Right lung (tissue), 10 donors: ENCODE results near the gene CMTM2. TPM values are rescaled to one million over a fixed set of nuclear protein-coding genes. Genes with fewer than 3 reads are reported as not detected.

Experiments used
- DNase-seq, 2 donors: peaks; one replicate each; pipeline ENCODE4 v3.0.0-alpha.2; 2013
- long read RNA-seq, 8 donors: transcript quantifications; one replicate each; lab custom pipeline, GENCODE V29; 2026
- polyA plus RNA-seq, 5 donors: library from polyadenylated mRNA; unstranded; fragments of 120-200 nt; gene quantifications; one replicate each; pipeline versions ENCODE4 v1.2.1 to v1.2.3, GENCODE V29; 2013; ENCODE audit warnings: inconsistent platforms in 1 of 5, low replicate concordance in 1 of 5; ENCODE audit not compliant: insufficient read length in 5 of 5, insufficient read depth in 1 of 5

Gene CMTM2, protein sequence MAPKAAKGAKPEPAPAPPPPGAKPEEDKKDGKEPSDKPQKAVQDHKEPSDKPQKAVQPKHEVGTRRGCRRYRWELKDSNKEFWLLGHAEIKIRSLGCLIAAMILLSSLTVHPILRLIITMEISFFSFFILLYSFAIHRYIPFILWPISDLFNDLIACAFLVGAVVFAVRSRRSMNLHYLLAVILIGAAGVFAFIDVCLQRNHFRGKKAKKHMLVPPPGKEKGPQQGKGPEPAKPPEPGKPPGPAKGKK
- polyA plus RNA-seq: 1 to 10 TPM in 2 of 5 donors, under 1 TPM in 3; 0.60 to 1.1 (median 0.95) TPM
- long read RNA-seq, donor 1: 0 reads
- long read RNA-seq, donor 2: 0 reads
- long read RNA-seq, donor 3: 0 reads
- long read RNA-seq, donor 4: 0 reads
- long read RNA-seq, donor 5: 0 reads
- long read RNA-seq, donor 6: 0 reads
- long read RNA-seq, donor 7: 0 reads
- long read RNA-seq, donor 8: 0 reads

GRCh38 chr16:66578651-66579531 lies at the start of gene CMTM2:
Gene CMTM2 (plus strand): TSS chr16:66579463. CDS start chr16:66579608, 145 bp downstream.
- peak in 1 of 2 donors; percentile 16 for DNase-seq

DNA sequence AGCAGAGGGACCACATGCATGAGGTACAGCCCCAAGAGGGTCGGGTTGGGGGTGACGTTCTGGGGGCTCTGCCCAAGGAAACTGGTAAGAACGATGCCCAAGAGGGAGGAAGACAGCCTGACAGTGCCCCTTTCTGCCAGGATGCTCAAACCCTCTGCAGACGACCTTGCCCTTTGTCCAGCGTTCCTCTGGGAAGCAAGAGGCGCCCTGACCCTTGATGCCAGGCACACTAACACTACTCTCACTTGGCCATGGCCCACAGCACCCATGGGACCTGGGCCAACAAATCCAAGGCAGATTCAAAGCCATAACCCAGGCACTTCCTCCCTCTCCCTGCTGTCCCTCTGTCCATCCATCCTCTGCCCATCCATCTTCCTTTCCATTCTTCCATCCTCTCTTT lies 49.8 kb upstream of the CMTM2 start:
- no peak for DNase-seq

DNA sequence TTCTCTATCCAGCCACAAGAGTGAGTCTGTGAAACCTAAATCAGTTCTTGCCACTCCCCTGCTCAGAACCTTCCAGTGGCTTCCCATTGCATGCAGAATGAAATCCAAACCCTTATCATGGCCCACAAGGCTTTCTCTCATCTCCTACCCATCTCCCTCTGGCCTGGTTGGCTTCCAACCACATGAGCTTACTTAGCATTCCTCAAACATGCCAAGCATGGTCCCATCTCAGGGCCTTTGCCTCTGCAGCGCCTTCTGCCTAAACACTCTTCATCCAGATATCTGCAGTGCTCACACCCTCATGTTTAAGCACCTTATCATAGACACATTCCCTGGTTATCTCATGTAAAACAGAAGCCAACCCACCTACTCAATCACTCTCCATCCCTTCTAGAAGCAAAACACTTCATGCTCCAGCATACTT lies 44.9 kb upstream of the CMTM2 start:
- DNase-seq: no peak

GRCh38 chr16:66536525-66536924 lies 42.7 kb upstream of the CMTM2 start:
- no peak for DNase-seq

- DNase-seq: no peak
These were observed 42.0 kb upstream of the CMTM2 start for GRCh38 chr16:66537236-66537635.

DNA sequence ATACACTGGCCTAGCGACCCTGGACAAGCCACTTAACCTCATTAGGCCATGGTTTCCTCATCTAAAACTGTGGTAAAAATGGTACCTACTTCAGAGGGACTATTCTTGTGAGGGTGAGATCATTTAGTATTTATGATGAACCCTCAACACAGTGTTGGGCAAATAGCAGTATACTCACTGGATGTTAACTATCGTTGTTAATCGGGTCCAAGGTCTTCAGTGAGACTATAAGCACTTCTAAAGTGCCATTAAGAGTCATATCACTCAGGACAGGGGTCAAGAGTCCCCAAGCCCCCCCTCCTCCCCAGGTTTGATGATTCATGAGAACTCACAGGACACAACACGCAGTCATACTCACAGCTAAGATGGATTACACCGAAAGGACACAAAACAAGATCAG lies 40.4 kb upstream of the CMTM2 start:
- no peak for DNase-seq

- no peak for DNase-seq
These were observed 39.4 kb upstream of the CMTM2 start for GRCh38 chr16:66539623-66540469.

GRCh38 chr16:66541388-66542355 lies 37.6 kb upstream of the CMTM2 start:
- DNase-seq: no peak

DNA sequence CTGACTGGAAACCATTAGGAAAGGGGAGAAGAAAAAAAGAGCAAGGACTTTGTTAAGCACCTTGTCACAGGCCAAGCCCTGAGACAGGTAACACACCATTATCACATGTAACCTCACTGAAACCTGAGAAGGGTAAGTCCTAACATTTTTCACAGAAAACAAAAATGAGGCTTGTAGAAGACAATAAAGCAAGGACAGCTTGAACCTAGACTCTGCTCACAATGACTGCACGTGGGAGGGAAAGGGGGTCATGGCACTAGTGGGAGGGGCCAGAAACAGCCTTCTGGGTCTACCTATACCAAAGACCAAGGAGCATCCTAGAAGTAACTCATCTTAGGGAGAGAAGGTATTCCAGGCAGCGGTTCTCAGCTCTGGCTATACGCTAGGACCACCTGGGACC lies 36.9 kb upstream of the CMTM2 start:
- DNase-seq: no peak

DNA sequence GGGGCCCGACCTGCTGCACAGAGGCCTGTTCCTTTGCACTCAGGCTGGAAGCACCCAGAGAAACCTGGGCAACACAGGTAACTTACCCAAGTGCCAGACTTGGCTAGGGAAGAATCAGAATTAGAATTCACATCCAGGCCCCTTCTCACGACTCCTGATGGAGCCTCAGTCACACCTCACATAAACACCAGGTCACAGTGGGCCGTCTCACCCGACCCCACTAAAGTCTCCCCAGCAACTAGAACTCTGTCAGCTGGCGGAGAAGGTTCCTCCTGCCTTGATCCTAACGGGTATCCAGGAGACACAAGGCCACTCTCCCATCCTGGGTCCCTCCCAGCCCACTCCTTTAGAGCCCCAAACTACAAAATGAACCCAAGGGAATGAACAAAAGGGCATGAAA lies 35.7 kb upstream of the CMTM2 start:
- DNase-seq: no peak

DNA sequence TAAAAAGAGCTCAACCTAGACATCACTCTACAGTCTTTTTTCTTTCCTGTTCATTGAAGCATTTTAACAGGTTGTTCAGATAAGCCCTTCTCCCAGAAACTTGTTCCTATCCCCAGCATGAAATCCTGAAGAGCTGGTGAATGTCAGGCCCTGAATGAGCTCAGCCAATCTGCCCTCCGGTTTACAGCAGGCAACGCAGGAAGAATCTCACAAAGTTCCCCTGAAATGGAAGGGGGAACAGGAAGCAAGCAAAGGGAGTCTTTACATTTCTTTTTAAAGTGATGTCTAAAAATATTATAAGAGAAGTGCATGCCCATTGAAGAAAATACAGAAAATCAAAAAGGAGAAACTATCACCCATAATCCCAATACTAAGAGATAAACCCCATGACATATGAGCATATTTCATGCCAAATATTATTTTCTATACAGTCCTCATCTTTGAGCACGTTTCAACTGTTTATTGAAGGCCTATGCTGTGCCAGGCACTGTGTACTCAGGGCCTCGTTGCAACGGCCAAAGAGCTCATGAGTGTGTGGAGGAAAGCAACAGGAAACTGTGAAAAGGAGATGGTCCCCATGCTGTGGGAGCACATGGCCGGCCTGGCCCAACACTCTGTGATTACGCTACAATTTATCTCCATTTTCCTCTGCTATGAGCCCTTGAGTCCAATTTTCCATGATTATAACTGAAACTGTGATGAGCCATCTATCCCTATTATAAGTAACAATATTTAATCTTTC lies 35.1 kb upstream of the CMTM2 start:
- DNase-seq: no peak

DNA sequence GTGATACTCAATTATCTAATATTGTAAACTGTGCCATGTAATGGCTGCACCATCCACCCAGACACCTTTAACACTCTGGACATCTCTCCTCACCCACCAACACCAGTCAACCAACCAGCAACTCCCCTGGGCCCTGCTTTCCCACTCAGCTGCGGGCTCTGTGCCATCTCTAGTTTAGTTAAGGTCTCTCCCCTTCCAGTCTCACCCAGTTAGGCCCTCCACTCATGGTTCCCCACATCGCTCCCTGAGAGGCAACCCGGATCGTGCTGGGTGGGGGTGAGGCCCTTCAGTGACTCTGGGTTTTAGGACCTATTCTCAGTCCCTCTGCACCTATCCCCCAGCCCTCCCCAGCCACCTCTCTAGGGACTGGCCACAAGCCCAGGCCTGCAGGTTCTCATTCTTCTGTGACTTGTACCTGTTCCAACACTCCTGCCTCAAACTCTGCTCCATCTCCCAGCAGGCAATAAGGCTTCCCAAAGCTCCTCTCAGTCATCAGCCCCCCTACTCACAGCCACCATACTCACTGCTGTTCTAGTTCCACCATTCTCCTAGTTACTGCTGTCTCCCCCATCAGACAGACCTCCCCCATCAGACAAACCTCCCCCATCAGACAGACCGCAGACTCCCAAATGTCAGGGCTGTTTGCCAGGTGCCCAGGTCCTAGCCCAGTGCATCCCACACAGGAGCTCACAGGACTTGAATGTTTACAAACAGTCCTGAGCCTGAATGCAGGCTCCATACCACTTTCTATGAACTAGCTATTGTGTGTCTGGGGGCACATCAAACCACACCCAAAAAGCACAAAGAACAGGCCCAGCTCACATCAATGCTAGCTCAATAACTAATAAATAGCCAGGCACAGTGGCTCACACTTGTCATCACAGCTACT lies 31.9 kb upstream of the CMTM2 start:
- no peak for DNase-seq

- no peak for DNase-seq
These were observed 31.2 kb upstream of the CMTM2 start for GRCh38 chr16:66548068-66548467.

- no peak for DNase-seq
These were observed 30.4 kb upstream of the CMTM2 start for GRCh38 chr16:66548868-66549267.

GRCh38 chr16:66549284-66550131 lies 29.8 kb upstream of the CMTM2 start, which contains the start of gene TK2:
Gene TK2 (minus strand): TSS chr16:66550122. CDS start chr16:66550061, 61 bp downstream.
- DNase-seq: peak; percentile 74 to 80

GRCh38 chr16:66551348-66551759 lies 27.9 kb upstream of the CMTM2 start:
- peak in 1 of 2 donors; percentile 16 for DNase-seq

GRCh38 chr16:66551788-66552285 lies 27.4 kb upstream of the CMTM2 start:
- DNase-seq: no peak
